Natural killer cell (primary cell): ENCODE results near the gene ABCA3. TPM values are rescaled to one million over a fixed set of nuclear protein-coding genes. Genes with fewer than 3 reads are reported as not detected.
"Not testable (repeated sequence)": the region's sequence is repeated elsewhere in the genome, so short reads cannot be mapped to it uniquely, and the experiment has no call there.

ENCODE experiments used
- ATAC-seq, 3 donors: fragments of 150-1000 bp in 2 of 3; fragments of 200-7000 bp in 1 of 3; cut with Tn5 transposase; 1 replicate in 1 of 3; 2 replicates in 2 of 3; pipeline ENCODE4 v1.10.0; 2021; ENCODE audit warnings: mild to moderate bottlenecking in 2 of 3, moderate library complexity in 2 of 3
- DNase-seq, 2 donors: peaks; one replicate each; pipeline versions ENCODE4 v3.0.0 to v3.0.0-alpha.2; 2013 to 2021; ENCODE audit warnings: mixed read lengths in 1 of 2
- H3K27ac ChIP-seq: one replicate; pipeline ENCODE4 v1.5.1; 2013; ENCODE audit warnings: mild to moderate bottlenecking, low read length
- H3K27me3 ChIP-seq: one replicate; pipeline ENCODE4 v1.6.1; 2013; ENCODE audit warnings: low read length; ENCODE audit not compliant: control insufficient read depth, insufficient read depth
- H3K36me3 ChIP-seq: one replicate; pipeline ENCODE4 v1.6.1; 2013; ENCODE audit warnings: low read length; ENCODE audit not compliant: control insufficient read depth, insufficient read depth
- H3K4me1 ChIP-seq: one replicate; pipeline ENCODE4 v1.6.1; 2013; ENCODE audit warnings: low read length; ENCODE audit not compliant: control insufficient read depth, insufficient read depth
- H3K4me3 ChIP-seq: one replicate; pipeline ENCODE4 v1.5.1; 2013; ENCODE audit warnings: low read length
- H3K9me3 ChIP-seq: one replicate; pipeline ENCODE4 v1.6.1; 2013; ENCODE audit warnings: low read length; ENCODE audit not compliant: control insufficient read depth, insufficient read depth
- H3K27ac Mint-ChIP-seq, 2 donors: one replicate each; pipeline ENCODE4 v1.8.0; 2022; ENCODE audit warnings: mild to moderate bottlenecking in 2 of 2, mixed read lengths in 2 of 2, moderate library complexity in 1 of 2
- H3K27me3 Mint-ChIP-seq, 2 donors: one replicate each; pipeline ENCODE4 v1.8.0; 2022; ENCODE audit warnings: low read depth in 2 of 2, mixed read lengths in 2 of 2
- H3K36me3 Mint-ChIP-seq: one replicate; pipeline ENCODE4 v1.8.0; 2022; ENCODE audit warnings: mixed read lengths
- H3K4me1 Mint-ChIP-seq, 2 donors: one replicate each; pipeline ENCODE4 v1.8.0; 2022; ENCODE audit warnings: mixed read lengths in 2 of 2
- H3K4me3 Mint-ChIP-seq: one replicate; pipeline ENCODE4 v1.8.0; 2022; ENCODE audit warnings: mild to moderate bottlenecking, moderate library complexity, mixed read lengths
- H3K9me3 Mint-ChIP-seq, 2 donors: one replicate each; pipeline ENCODE4 v1.8.0; 2022; ENCODE audit warnings: mixed read lengths in 2 of 2
- WGBS: methylation state at CpG from one replicate; pipeline ENCODE4 v1.1.7; 2013; ENCODE audit warnings: missing lambda C conversion rate; ENCODE audit not compliant: insufficient coverage; 5-methylcytosine and 5-hydroxymethylcytosine counted together
- intact Hi-C: fragments of 100-400 bp; cut with micrococcal nuclease; formaldehyde crosslinking; loops from one replicate; pipeline ENCODE4 v1.14.2; 2022
- total RNA-seq, 4 donors: library from RNA; stranded (reverse); fragments of 120-200 nt in 1 of 4; gene quantifications; one replicate each; pipeline versions ENCODE4 v1.2.3 to v1.2.4, GENCODE V29; 2013 to 2022
- TF ChIP-seq, protein P1 (sequence below): fragments of 200-600 bp; IDR thresholded peaks from one replicate; pipeline ENCODE4 v1.8.0; 2022; ENCODE audit warnings: antibody characterized with exemption

The ABCA3 gene
- total RNA-seq, 3 donors from 2014 or later (not counting 1 experiment from before 2014, with no cell fraction given) = 12.2 to 17.5 (median 16.6) TPM

DNA sequence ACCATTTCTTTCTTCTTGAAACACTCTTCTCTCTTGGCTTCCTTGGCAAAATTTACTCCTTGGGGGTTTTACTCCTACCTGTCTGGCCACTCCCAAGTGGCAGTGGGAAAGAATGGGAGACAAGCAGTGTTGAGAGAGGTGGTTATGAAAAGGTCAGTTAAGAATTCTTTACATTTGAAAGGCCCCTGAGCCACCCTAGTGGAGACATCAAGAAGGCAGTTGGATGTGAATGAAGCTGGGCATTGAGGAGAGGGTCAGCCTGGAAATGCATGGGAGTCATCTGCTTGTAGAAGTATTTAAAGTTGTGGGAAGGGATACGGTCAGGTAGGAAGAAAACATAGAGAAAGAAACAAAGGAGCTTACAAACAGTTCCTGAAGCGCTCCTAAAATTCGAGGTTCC, 46.5 kb upstream of the ABCA3 start:
- TF ChIP-seq, protein P1, sequence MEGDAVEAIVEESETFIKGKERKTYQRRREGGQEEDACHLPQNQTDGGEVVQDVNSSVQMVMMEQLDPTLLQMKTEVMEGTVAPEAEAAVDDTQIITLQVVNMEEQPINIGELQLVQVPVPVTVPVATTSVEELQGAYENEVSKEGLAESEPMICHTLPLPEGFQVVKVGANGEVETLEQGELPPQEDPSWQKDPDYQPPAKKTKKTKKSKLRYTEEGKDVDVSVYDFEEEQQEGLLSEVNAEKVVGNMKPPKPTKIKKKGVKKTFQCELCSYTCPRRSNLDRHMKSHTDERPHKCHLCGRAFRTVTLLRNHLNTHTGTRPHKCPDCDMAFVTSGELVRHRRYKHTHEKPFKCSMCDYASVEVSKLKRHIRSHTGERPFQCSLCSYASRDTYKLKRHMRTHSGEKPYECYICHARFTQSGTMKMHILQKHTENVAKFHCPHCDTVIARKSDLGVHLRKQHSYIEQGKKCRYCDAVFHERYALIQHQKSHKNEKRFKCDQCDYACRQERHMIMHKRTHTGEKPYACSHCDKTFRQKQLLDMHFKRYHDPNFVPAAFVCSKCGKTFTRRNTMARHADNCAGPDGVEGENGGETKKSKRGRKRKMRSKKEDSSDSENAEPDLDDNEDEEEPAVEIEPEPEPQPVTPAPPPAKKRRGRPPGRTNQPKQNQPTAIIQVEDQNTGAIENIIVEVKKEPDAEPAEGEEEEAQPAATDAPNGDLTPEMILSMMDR = no peak

DNA sequence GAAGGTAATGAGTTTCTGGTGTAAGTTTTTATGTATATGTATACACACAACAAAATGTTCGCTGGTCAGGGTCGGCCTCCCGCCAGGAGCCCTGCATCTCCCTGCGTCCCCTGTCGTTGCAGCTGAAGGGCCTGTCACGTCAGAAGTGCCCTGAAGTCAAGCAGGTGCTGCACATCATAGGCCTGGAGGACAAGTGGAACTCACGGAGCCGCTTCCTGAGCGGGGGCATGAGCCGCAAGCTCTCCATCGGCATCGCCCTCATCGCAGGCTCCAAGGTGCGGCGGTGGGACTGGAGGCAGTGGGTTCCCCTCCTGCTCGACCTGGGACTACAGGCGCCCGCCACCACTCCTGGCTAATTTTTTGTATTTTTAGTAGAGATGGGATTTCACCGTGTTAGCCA, 45.5 kb upstream of the ABCA3 start:
- H3K4me1 ChIP-seq, H3K4me3 ChIP-seq, H3K27me3 ChIP-seq, H3K9me3 Mint-ChIP-seq, H3K27ac ChIP-seq, H3K4me3 Mint-ChIP-seq, DNase-seq, H3K4me1 Mint-ChIP-seq, H3K27ac Mint-ChIP-seq, H3K36me3 ChIP-seq, H3K36me3 Mint-ChIP-seq, ATAC-seq, intact Hi-C loops, H3K9me3 ChIP-seq: not testable (repeated sequence)
- 94% methylated on average over 19 of the region's 19 CpGs for WGBS
- H3K27me3 Mint-ChIP-seq = peaks cover 12 to 18% of the 10 kb centered on the region in 2 donors

More for the DNA sequence above, 46.5 kb upstream of the ABCA3 start:
- no peaks in the 10 kb centered on the region for H3K36me3 ChIP-seq
- Mint-ChIP-seq H3K4me3 (no peak overlapping the region), H3K27me3 (peaks cover 7 to 14% of the 10 kb centered on the region in 2 donors), H3K4me1 (no peaks in the 10 kb centered on the region), H3K36me3 (no peaks in the 10 kb centered on the region), H3K27ac (no peak overlapping the region), H3K9me3 (no peaks in the 10 kb centered on the region)
- 86% methylated on average over 3 of the region's 3 CpGs for WGBS
- ATAC-seq = no peak
- no peaks in the 10 kb centered on the region for H3K27me3 ChIP-seq
- H3K27ac ChIP-seq = no peak overlapping the region
- peaks cover 5% of the 10 kb centered on the region for H3K9me3 ChIP-seq
- no peak for DNase-seq
- intact Hi-C loops = no loop called here
- no peaks in the 10 kb centered on the region for H3K4me1 ChIP-seq
- no peak overlapping the region for H3K4me3 ChIP-seq

DNA sequence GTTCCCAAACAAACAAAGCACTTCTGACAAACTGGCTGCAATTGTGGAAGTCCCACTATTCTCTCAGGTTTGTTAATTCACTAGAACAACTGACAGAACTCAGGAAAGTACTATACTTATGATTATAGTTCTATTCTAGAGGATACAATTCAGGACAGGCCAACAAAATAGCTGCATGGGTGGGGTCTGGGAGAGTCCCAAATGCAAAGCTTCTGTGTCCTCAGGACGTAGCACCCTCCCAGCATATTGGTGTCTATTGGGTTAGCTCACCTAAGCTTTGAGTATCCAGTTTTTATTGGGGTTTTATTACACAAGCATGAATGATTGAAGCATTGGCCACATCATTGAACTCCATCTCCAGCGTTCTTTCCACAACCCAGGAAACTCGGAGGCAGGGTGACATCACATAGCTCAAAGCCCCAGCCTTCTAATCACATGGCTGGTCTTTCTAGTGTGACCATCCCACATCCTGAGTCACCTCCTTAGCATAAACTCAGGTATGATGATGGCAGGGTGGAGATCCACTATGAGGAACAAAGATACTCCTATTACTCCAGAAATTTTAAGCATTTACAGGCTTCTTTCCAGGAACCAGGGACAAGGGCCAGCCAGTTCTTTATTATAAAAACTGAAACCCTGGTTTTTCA, 44.8 kb upstream of the ABCA3 start:
- Histone ChIP-seq H3K9me3 (peaks cover 5% of the 10 kb centered on the region), H3K36me3 (no peaks in the 10 kb centered on the region), H3K27me3 (no peaks in the 10 kb centered on the region), H3K4me3 (no peak overlapping the region), H3K4me1 (no peaks in the 10 kb centered on the region), H3K27ac (no peak overlapping the region)
- DNase-seq (no peak), ATAC-seq (no peak)
- Mint-ChIP-seq H3K4me3 (no peak overlapping the region), H3K4me1 (no peaks in the 10 kb centered on the region), H3K9me3 (no peaks in the 10 kb centered on the region), H3K27me3 (peaks cover 12 to 18% of the 10 kb centered on the region in 2 donors), H3K36me3 (no peaks in the 10 kb centered on the region), H3K27ac (no peak overlapping the region)
- intact Hi-C loops = no loop called here
- TF ChIP-seq, protein P1 = no peak
- 82% methylated on average over 2 of the region's 3 CpGs for WGBS

DNA sequence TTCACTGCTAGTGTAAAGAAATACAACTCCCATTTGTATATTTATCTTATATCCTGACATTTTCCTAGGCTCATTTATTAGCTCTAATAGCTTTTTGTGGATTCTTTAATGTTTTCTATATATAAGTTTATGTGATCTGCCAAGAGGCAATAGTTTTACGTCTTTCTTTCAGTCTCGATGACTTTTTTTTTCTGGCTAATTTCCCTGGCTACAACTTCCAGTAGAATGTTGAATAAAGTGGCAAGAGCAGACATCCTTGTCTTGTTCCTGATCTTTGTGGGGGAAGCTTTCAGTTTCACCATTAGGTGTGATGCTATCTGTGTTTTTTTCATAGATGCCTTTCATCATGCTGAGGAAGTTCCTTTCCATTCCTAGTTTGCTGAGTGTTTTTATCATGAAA, 43.9 kb upstream of the ABCA3 start:
- DNase-seq (no peak), ATAC-seq (no peak)
- Histone ChIP-seq H3K36me3 (no peaks in the 10 kb centered on the region), H3K27me3 (no peaks in the 10 kb centered on the region), H3K9me3 (peaks cover 5% of the 10 kb centered on the region), H3K27ac (no peak overlapping the region), H3K4me3 (no peak overlapping the region), H3K4me1 (no peaks in the 10 kb centered on the region)
- no peaks in the 10 kb centered on the region for H3K9me3 Mint-ChIP-seq
- WGBS = 27% methylated on average over 2 of the region's 2 CpGs
- TF ChIP-seq, protein P1 = no peak
- intact Hi-C loops = no loop called here
- H3K36me3 Mint-ChIP-seq = no peaks in the 10 kb centered on the region
- peaks cover 12 to 18% of the 10 kb centered on the region in 2 donors for H3K27me3 Mint-ChIP-seq
- H3K4me1 Mint-ChIP-seq = no peaks in the 10 kb centered on the region
- H3K4me3 Mint-ChIP-seq = no peak overlapping the region
- no peak overlapping the region for H3K27ac Mint-ChIP-seq
